Upper lobe of left lung (tissue), 6 donors: ENCODE measurements around the gene HOXB2. TPM values are rescaled to one million over a fixed set of nuclear protein-coding genes. Genes with fewer than 3 reads are reported as not detected.

Experiments
- ATAC-seq, 2 donors: fragments of 200-7000 bp; cut with Tn5 transposase; one replicate each; pipeline ENCODE4 v1.9.1; 2022; ENCODE audit warnings: mild to moderate bottlenecking in 2 of 2, moderate library complexity in 2 of 2; ENCODE audit not compliant: low FRiP score in 2 of 2
- DNase-seq, 2 donors: peaks; one replicate each; pipeline ENCODE4 v3.0.0-alpha.2; 2019 to 2020
- H3K27ac ChIP-seq, 4 donors: fragments of 200-600 bp; sonication (generic); one replicate each; pipeline ENCODE4 v1.5.1; 2016 to 2019
- H3K27me3 ChIP-seq, 4 donors: fragments of 200-600 bp; sonication (generic); one replicate each; pipeline ENCODE4 v1.5.1; 2017 to 2019
- H3K36me3 ChIP-seq, 4 donors: fragments of 200-600 bp; sonication (generic); one replicate each; pipeline ENCODE4 v1.5.1; 2016 to 2019
- H3K4me1 ChIP-seq, 4 donors: fragments of 200-600 bp; sonication (generic); one replicate each; pipeline ENCODE4 v1.5.1; 2018 to 2019
- H3K4me3 ChIP-seq, 4 donors: fragments of 200-600 bp; sonication (generic); one replicate each; pipeline ENCODE4 v1.5.1; 2017 to 2019; ENCODE audit warnings: mild to moderate bottlenecking in 2 of 4, moderate library complexity in 1 of 4
- H3K9me3 ChIP-seq, 4 donors: fragments of 200-600 bp; sonication (generic); one replicate each; pipeline ENCODE4 v1.5.1; 2018 to 2019
- CTCF ChIP-seq, 6 experiments: fragments of 450-650 bp in 4 of 6; fragments of 200-600 bp in 2 of 6; sonication (generic) in 2 of 6; IDR thresholded peaks; one replicate each; pipeline ENCODE4 v1.5.1; 2016 to 2019; ENCODE audit warnings: antibody characterized with exemption in 6 of 6
- EP300 ChIP-seq, 4 donors: sonication (generic); formaldehyde crosslinking; IDR thresholded peaks; one replicate each; pipeline ENCODE4 v1.5.1; 2017; ENCODE audit warnings: antibody characterized with exemption in 4 of 4, control low read depth in 2 of 4
- POLR2A ChIP-seq, 4 donors: fragments of 450-650 bp; IDR thresholded peaks; one replicate each; pipeline ENCODE4 v1.5.1; 2016 to 2017; ENCODE audit warnings: antibody characterized with exemption in 4 of 4, mild to moderate bottlenecking in 2 of 4
- POLR2AphosphoS5 ChIP-seq, 2 donors: sonication (generic); formaldehyde crosslinking; IDR thresholded peaks; one replicate each; pipeline ENCODE4 v1.5.1; 2017; ENCODE audit warnings: antibody characterized with exemption in 2 of 2
- WGBS, 2 donors: methylation state at CpG; one replicate each; pipeline ENCODE4 v1.1.5; 2017 to 2018; 5-methylcytosine and 5-hydroxymethylcytosine counted together
- total RNA-seq, 6 donors: library from RNA; depleted of rRNA in 4 of 6; stranded (reverse); fragments of >200 nt in 4 of 6; gene quantifications; one replicate each; pipeline versions ENCODE4 v1.1.0 to v1.2.1, GENCODE V29; 2016 to 2021
- donor health status: DM: no; HTN: no; CAD: no; lungs with moderate emphysema.
- donor health status: DM: no; HTN: yes; CAD: no; lungs with severe emphysema.

Gene HOXB2
- total RNA-seq, 6 donors from 2014 or later, result 1.4 to 16.1 (median 7.4) TPM

GRCh38 chr17:48499248-48499647 lies 45.7 kb downstream of the HOXB2 start:
- no peaks in the 10 kb centered on the region for H3K9me3 ChIP-seq
- H3K4me3 ChIP-seq, result no peak overlapping the region
- H3K27me3 ChIP-seq, result no peaks in the 10 kb centered on the region
- ATAC-seq (no peak), DNase-seq (no peak)
- H3K36me3 ChIP-seq, result no peaks in the 10 kb centered on the region
- no peak overlapping the region for H3K27ac ChIP-seq
- H3K4me1 ChIP-seq, result no peaks in the 10 kb centered on the region
- WGBS, 2 donors, result 92 to 96% methylated on average over 3 of the region's 3 CpGs
- TF ChIP-seq EP300 (IDR thresholded peaks at IDR 0.05) (no peak), POLR2A (IDR thresholded peaks at IDR 0.05) (no peak), POLR2AphosphoS5 (IDR thresholded peaks at IDR 0.05) (no peak), CTCF (IDR thresholded peaks at IDR 0.05) (no peak)

- no peaks in the 10 kb centered on the region for H3K27me3 ChIP-seq
- ATAC-seq, result no peak
- DNase-seq, result no peak
- no peak overlapping the region for H3K4me3 ChIP-seq
- peaks cover 0 to 1% (median under 1%) of the 10 kb centered on the region in 4 donors for H3K4me1 ChIP-seq
- H3K9me3 ChIP-seq, result no peaks in the 10 kb centered on the region
- WGBS, 2 donors, result 57 to 63% methylated on average over 6 of the region's 6 CpGs
- no peaks in the 10 kb centered on the region for H3K36me3 ChIP-seq
- TF ChIP-seq POLR2A (IDR thresholded peaks at IDR 0.05) (no peak), CTCF (IDR thresholded peaks at IDR 0.05) (no peak), EP300 (IDR thresholded peaks at IDR 0.05) (no peak), POLR2AphosphoS5 (IDR thresholded peaks at IDR 0.05) (no peak)
- no peak overlapping the region for H3K27ac ChIP-seq
These were observed 46.6 kb downstream of the HOXB2 start for GRCh38 chr17:48498164-48498850.

GRCh38 chr17:48497103-48497502 lies 47.8 kb downstream of the HOXB2 start:
- Histone ChIP-seq H3K36me3 (no peaks in the 10 kb centered on the region), H3K27me3 (peaks cover 0 to 9% (median 2%) of the 10 kb centered on the region in 4 donors), H3K4me3 (no peak overlapping the region), H3K9me3 (no peaks in the 10 kb centered on the region), H3K27ac (no peak overlapping the region), H3K4me1 (peaks cover 8 to 13% (median 12%) of the 10 kb centered on the region in 4 donors)
- ATAC-seq (no peak), DNase-seq (no peak)
- TF ChIP-seq POLR2AphosphoS5 (IDR thresholded peaks at IDR 0.05) (no peak), EP300 (IDR thresholded peaks at IDR 0.05) (no peak), CTCF (IDR thresholded peaks at IDR 0.05) (no peak), POLR2A (IDR thresholded peaks at IDR 0.05) (no peak)
- 28 to 33% methylated on average over 2 of the region's 2 CpGs for WGBS, 2 donors

DNA sequence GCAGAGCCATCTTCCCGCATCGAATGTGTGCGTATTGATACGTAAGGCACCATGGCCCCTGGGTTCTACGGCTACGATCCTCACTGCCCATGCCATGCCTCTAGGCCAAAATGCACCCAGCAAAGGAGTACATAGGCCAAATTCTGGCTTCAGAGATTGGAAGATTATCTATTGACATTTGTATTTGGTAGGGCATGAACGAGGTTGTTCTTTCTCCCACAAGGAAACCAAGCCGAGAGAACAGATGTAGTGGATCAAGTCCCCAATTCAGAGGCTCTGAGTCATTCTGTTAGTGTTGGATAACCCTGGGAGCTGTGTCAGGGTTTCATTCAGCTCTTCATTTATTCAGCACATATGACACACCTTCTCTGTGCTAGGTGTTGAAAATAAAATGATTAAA lies 50.6 kb downstream of the HOXB2 start:
- WGBS, 2 donors, result 60 to 87% methylated on average over 2 to 8 of the region's 8 CpGs
- Histone ChIP-seq H3K4me1 (peaks cover 8 to 20% (median 19%) of the 10 kb centered on the region in 4 donors), H3K9me3 (no peaks in the 10 kb centered on the region), H3K27ac (no peak overlapping the region), H3K27me3 (peaks cover 0 to 9% (median 2%) of the 10 kb centered on the region in 4 donors), H3K36me3 (no peaks in the 10 kb centered on the region), H3K4me3 (no peak overlapping the region)
- TF ChIP-seq POLR2AphosphoS5 (IDR thresholded peaks at IDR 0.05) (no peak), EP300 (IDR thresholded peaks at IDR 0.05) (no peak), POLR2A (IDR thresholded peaks at IDR 0.05) (no peak), CTCF (IDR thresholded peaks at IDR 0.05) (no peak)
- ATAC-seq (no peak), DNase-seq (no peak)

Other genes starting within 250 kb of the HOXB2 start
- 1 to 10 TPM; 1.9 to 5.3 (median 3.9) TPM for gene SKAP1, start 114.9 kb downstream of the HOXB2 start, total RNA-seq
- gene HOXB1, start 14.1 kb downstream of the HOXB2 start, total RNA-seq, result not detected
- gene HOXB4, start 33.2 kb upstream of the HOXB2 start, total RNA-seq, result 1 to 10 TPM in 4 of 6 donors, under 1 TPM in 2; 0.61 to 5.6 (median 2.0) TPM
- gene HOXB3, start 45.1 kb upstream of the HOXB2 start, total RNA-seq, result 10 to 100 TPM in 2 of 6 donors, 1 to 10 TPM in 4; 2.9 to 12.6 (median 7.9) TPM
- 1 to 10 TPM in 4 of 6 donors, under 1 TPM in 2; 0.39 to 5.0 (median 1.5) TPM for gene HOXB5, start 48.7 kb upstream of the HOXB2 start, total RNA-seq
- gene HOXB6, start 59.9 kb upstream of the HOXB2 start, total RNA-seq, result 10 to 100 TPM in 2 of 6 donors, 1 to 10 TPM in 4; 1.1 to 11.3 (median 7.0) TPM
- 1 to 10 TPM in 5 of 6 donors, not detected in 1; 1.1 to 3.7 (median 1.3) TPM for gene HOXB7, start 65.9 kb upstream of the HOXB2 start, total RNA-seq
- gene HOXB8, start 70.2 kb upstream of the HOXB2 start, total RNA-seq, result under 1 TPM in 2 of 6 donors, not detected in 4; 0.23 to 0.27 TPM
- gene HOXB9, start 81.2 kb upstream of the HOXB2 start, total RNA-seq, result under 1 TPM in 3 of 6 donors, not detected in 3; 0.20 to 0.30 (median 0.29) TPM
- gene PRAC1, start 177.4 kb upstream of the HOXB2 start, total RNA-seq, result not detected
- not detected for gene PRAC2, start 178.1 kb upstream of the HOXB2 start, total RNA-seq
- not detected for gene HOXB13, start 183.6 kb upstream of the HOXB2 start, total RNA-seq